Measurements from ENCODE around the gene PFKFB4. TPM values are rescaled to one million over a fixed set of nuclear protein-coding genes. Genes with fewer than 3 reads are reported as not detected.
A peak's percentile ranks its signal among the peaks of the same experiment; 100 is the strongest.

The PFKFB4 gene
- total and polyA plus RNA-seq, 9 of the 15 experiments (the other 6 are each of a cell fraction or from before 2014, with no cell fraction given): 0.92 to 56.3 (median 13.5) TPM

DNA sequence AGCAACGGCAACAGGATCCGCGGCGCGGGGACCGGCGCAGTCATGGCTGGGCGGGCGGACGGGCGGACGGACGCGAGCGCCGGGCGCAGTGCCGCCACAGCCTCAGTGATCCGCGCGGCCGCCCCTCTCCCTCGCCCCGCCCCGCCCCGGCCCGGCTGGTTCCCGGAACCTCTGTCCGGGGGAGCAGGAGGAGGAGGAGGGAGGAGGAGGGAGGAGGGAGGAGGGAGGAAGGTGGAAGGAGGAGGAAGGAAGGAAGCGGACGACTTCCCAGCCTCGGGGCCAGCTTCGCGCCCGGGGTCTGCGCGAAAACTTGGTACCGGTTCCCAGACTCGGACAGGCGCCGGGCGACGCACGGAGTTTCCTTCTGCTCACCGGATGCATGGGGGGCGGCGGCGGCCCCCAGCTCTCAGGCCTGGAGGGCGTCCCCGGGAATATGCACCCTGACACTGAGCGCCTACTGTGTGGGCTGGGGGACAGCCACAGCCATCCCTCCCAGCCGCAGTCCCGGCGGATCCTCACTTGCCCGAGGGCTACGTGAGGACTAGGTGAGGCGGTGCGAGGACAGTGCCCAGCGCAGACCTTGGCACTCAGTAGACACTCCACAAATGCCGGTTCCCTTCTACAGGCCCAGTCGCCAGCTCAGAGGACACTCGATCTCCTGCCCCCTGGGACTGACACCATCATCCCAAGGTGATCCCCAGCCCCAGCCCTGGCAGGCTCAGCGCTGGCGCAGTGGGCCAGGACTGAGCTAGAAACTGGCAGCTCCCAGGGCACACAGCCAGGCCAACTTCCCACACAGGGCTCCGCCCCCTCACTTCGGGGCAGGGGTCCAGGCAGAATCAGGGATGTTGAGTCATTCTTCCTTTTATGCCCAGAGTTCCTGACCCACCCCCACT is 52.3 kb downstream of the PFKFB4 start, which contains the start of gene SHISA5:
Gene SHISA5, minus strand, starts transcription at position 124 of the 896 bp plus-strand sequence. Its CDS starts 80 bp downstream, at position 44.
- H2AFZ ChIP-seq (ENCODE audit: low read depth, low read length): peak within 1 kb of the TSS; percentile 53
- in situ Hi-C loops (cut with MboI): no loop called here
- no peak for TF ChIP-seq ZNF57 (CRISPR knock-in tag; IDR thresholded peaks at IDR 0.05)
- no peak for TF ChIP-seq BCOR (IDR thresholded peaks at IDR 0.05)
- no peak for TF ChIP-seq ZNF347 (CRISPR knock-in tag; IDR thresholded peaks at IDR 0.05; ENCODE audit: low read depth)
- TF ChIP-seq RBFOX2 (IDR thresholded peaks at IDR 0.05; ENCODE audit: low read depth, low read length): peak; percentile 70
- peak in 1 of 3 experiments; percentile 51 for TF ChIP-seq YY1 (IDR thresholded peaks at IDR 0.05; ENCODE audit: borderline replicate concordance in 1 of 3, control insufficient read depth in 1 of 3, extremely low read depth in 1 of 3, insufficient read depth in 3 of 3, insufficient read length in 1 of 3, insufficient replicate concordance in 2 of 3, low read depth in 1 of 3, low read length in 2 of 3)
- no peak for TF ChIP-seq FOXA3 (CRISPR knock-in tag; conservative IDR thresholded peaks at IDR 0.05 in 1 of 2, IDR thresholded peaks at IDR 0.05 in 1 of 2)
- no peak for TF ChIP-seq ZNF561 (CRISPR knock-in tag; conservative IDR thresholded peaks at IDR 0.05)
- TF ChIP-seq SMARCE1 (IDR thresholded peaks at IDR 0.05): no peak
- TF ChIP-seq ZKSCAN3 (CRISPR knock-in tag; IDR thresholded peaks at IDR 0.05): no peak
- TF ChIP-seq SMAD2 (IDR thresholded peaks at IDR 0.05; ENCODE audit: low read depth, low read length): no peak
- TF ChIP-seq ZNF197 (CRISPR knock-in tag; IDR thresholded peaks at IDR 0.05; ENCODE audit: low read depth): no peak
- TF ChIP-seq, protein P1, sequence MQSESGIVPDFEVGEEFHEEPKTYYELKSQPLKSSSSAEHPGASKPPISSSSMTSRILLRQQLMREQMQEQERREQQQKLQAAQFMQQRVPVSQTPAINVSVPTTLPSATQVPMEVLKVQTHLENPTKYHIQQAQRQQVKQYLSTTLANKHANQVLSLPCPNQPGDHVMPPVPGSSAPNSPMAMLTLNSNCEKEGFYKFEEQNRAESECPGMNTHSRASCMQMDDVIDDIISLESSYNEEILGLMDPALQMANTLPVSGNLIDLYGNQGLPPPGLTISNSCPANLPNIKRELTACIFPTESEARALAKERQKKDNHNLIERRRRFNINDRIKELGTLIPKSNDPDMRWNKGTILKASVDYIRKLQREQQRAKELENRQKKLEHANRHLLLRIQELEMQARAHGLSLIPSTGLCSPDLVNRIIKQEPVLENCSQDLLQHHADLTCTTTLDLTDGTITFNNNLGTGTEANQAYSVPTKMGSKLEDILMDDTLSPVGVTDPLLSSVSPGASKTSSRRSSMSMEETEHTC (IDR thresholded peaks at IDR 0.05): no peak
- no peak for TF ChIP-seq MTA1 (IDR thresholded peaks at IDR 0.05; ENCODE audit: borderline replicate concordance)
- TF ChIP-seq, protein P2, sequence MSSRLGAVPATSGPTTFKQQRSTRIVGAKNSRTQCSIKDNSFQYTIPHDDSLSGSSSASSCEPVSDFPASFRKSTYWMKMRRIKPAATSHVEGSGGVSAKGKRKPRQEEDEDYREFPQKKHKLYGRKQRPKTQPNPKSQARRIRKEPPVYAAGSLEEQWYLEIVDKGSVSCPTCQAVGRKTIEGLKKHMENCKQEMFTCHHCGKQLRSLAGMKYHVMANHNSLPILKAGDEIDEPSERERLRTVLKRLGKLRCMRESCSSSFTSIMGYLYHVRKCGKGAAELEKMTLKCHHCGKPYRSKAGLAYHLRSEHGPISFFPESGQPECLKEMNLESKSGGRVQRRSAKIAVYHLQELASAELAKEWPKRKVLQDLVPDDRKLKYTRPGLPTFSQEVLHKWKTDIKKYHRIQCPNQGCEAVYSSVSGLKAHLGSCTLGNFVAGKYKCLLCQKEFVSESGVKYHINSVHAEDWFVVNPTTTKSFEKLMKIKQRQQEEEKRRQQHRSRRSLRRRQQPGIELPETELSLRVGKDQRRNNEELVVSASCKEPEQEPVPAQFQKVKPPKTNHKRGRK (tag; IDR thresholded peaks at IDR 0.05): no peak
- no peak for TF ChIP-seq ZKSCAN8 (CRISPR knock-in tag; IDR thresholded peaks at IDR 0.05)
- TF ChIP-seq SMAD3 (CRISPR knock-in tag; conservative IDR thresholded peaks at IDR 0.05): no peak
- TF ChIP-seq ZNF41 (CRISPR knock-in tag; conservative IDR thresholded peaks at IDR 0.05): no peak

More for the DNA sequence above, 52.3 kb downstream of the PFKFB4 start, which contains the start of gene SHISA5:
- intact Hi-C loops (cut with micrococcal nuclease): loop anchor here (10.0 kb wide), 1 partner anchor 99 kb away; no protein-coding TSS in a partner anchor
- 23% methylated on average over 10 of the region's 66 CpGs for WGBS (ENCODE audit: insufficient coverage, low coverage, missing lambda C conversion rate)
- Histone ChIP-seq H3K9me1 (ENCODE audit: control insufficient read depth, insufficient read depth, low read length) (no peaks in the 10 kb centered on the region), H3K4me2 (ENCODE audit: insufficient read depth, low read length) (peak within 1 kb of the TSS; percentile 57), H4K20me1 (replicated peaks; ENCODE audit: control insufficient read depth, insufficient read depth, low read length) (no peaks in the 10 kb centered on the region), H3K4me1 (replicated peaks in 1 of 2; ENCODE audit: control insufficient read depth in 2 of 2, insufficient read depth in 2 of 2, low read length in 2 of 2) (peaks cover 6 to 35% of the 10 kb centered on the region in 2 experiments; a peak in 4 of 5 replicates), H3K79me2 (ENCODE audit: control insufficient read depth, insufficient read depth, low read length) (no peaks in the 10 kb centered on the region), H3K36me3 (ENCODE audit: control insufficient read depth, insufficient read depth, low read length) (no peaks in the 10 kb centered on the region), H3K27me3 (ENCODE audit: control insufficient read depth in 2 of 2, insufficient read depth in 2 of 2, low read length in 2 of 2) (no peaks in the 10 kb centered on the region), H3K9me3 (replicated peaks; ENCODE audit: control insufficient read depth, insufficient read depth, low read depth, low read length) (no peaks in the 10 kb centered on the region), H3K9ac (ENCODE audit: insufficient read depth in 1 of 2, low read depth in 2 of 2, low read length in 2 of 2) (peak within 1 kb of the TSS; percentile 45 to 93; a peak in 3 of 4 replicates), H3K4me3 (peak within 1 kb of the TSS; percentile 43), H3K27ac (ENCODE audit: extremely low read depth, low read depth, low read length) (peak within 1 kb of the TSS; percentile 36; the same call in 1 of the 3 replicates)
- POLR2A ChIA-PET: interaction anchor here (0.5 to 1.0 kb wide), 2 partner anchors 32 to 177 kb away, joined by 3 to 4 read pairs; no protein-coding TSS in a partner anchor
- ATAC-seq (peak; percentile 81), DNase-seq (ENCODE audit: extremely low read depth in 1 of 4, low spot score in 3 of 4) (peak; percentile 55 to 77 (median 68)), FAIRE-seq (no peak)
- BruUV-seq (replicated peaks): no TSS peak
- CTCF ChIA-PET (ENCODE audit: low intra/inter-chr PET ratio): no interaction called here

Data from K562 (cell line).